H1 (cell line): ENCODE data around the gene SLC25A34. TPM values are rescaled to one million over a fixed set of nuclear protein-coding genes. Genes with fewer than 3 reads are reported as not detected.
A peak's percentile ranks its signal among the peaks of the same experiment; 100 is the strongest.

Source experiments
- CTCF ChIA-PET: fragments of 300-600 bp; sonication (Branson Sonifier 250); formaldehyde crosslinking; loops from one replicate; lab custom pipeline; 2021; ENCODE audit not compliant: partially characterized antibody; lab: Charles Lee
- POLR2A ChIA-PET: fragments of 300-600 bp; sonication (Branson Sonifier 250); formaldehyde crosslinking; loops from one replicate; lab custom pipeline; 2021; ENCODE audit warnings: inconsistent platforms; ENCODE audit not compliant: partially characterized antibody; lab: Charles Lee
- DNase-seq, 2 experiments: peaks; one replicate each; pipeline versions ENCODE4 v3.0.0 to v3.0.0-alpha.2; 2010 to 2022; ENCODE audit warnings: low spot score in 2 of 2, low read depth in 1 of 2, mixed read lengths in 1 of 2
- FAIRE-seq: peaks from 2 replicates; lab custom pipeline; 2011; peaks lifted over from hg19 to GRCh38; lab: Jason Lieb, UNC
- H2AFZ ChIP-seq: 2 replicates; pipeline ENCODE4 v1.8.1; 2012; ENCODE audit warnings: low read length, inconsistent platforms
- H2AK5ac ChIP-seq: 2 replicates; pipeline ENCODE4 v1.6.1; 2013; ENCODE audit warnings: low read depth, low read length
- H2BK120ac ChIP-seq: replicated peaks from 2 replicates; pipeline ENCODE3; 2013; ENCODE audit warnings: low read depth, low read length, inconsistent platforms
- H2BK12ac ChIP-seq: 2 replicates; pipeline ENCODE4 v1.6.1; 2013; ENCODE audit warnings: low read depth, low read length
- H2BK15ac ChIP-seq: 2 replicates; pipeline ENCODE4 v1.6.1; 2013; ENCODE audit warnings: low read length
- H2BK20ac ChIP-seq: 2 replicates; pipeline ENCODE4 v1.6.1; 2013; ENCODE audit warnings: low read length
- H2BK5ac ChIP-seq: 2 replicates; pipeline ENCODE4 v1.6.1; 2013; ENCODE audit warnings: low read depth, low read length
- H3K14ac ChIP-seq: 2 replicates; pipeline ENCODE4 v1.6.1; 2013; ENCODE audit warnings: inconsistent platforms; ENCODE audit not compliant: insufficient read length
- H3K18ac ChIP-seq: 2 replicates; pipeline ENCODE4 v1.6.1; 2013; ENCODE audit warnings: low read length; ENCODE audit errors: extremely low read depth
- H3K23ac ChIP-seq: 2 replicates; pipeline ENCODE4 v1.6.1; 2013; ENCODE audit warnings: inconsistent platforms; ENCODE audit not compliant: insufficient read length
- H3K23me2 ChIP-seq: 2 replicates; pipeline ENCODE4 v1.6.1; 2013; ENCODE audit warnings: low read depth, low read length
- H3K27ac ChIP-seq: 2 replicates; pipeline ENCODE4 v1.6.1; 2011; ENCODE audit warnings: low read depth, low read length, inconsistent platforms
- H3K27me3 ChIP-seq, 4 experiments: replicated peaks in 1 of 4; 1 replicate in 1 of 4; 2 replicates in 3 of 4; pipeline versions ENCODE4 v1.6.1 to v1.8.1; 2011 to 2013; ENCODE audit warnings: low read length in 3 of 4, mild to moderate bottlenecking in 3 of 4, inconsistent platforms in 2 of 4, mixed read lengths in 2 of 4, moderate library complexity in 1 of 4; ENCODE audit not compliant: control insufficient read depth in 3 of 4, insufficient read depth in 3 of 4; ENCODE audit errors: extremely low read depth in 1 of 4
- H3K36me3 ChIP-seq, 4 experiments: 2 replicates each; pipeline versions ENCODE4 v1.6.1 to v1.8.1; 2011 to 2013; ENCODE audit warnings: mild to moderate bottlenecking in 4 of 4, low read length in 3 of 4, moderate library complexity in 2 of 4, control low read depth in 1 of 4, inconsistent platforms in 1 of 4; ENCODE audit not compliant: insufficient read depth in 4 of 4, control insufficient read depth in 2 of 4
- H3K4ac ChIP-seq: replicated peaks from 2 replicates; pipeline ENCODE3; 2013; ENCODE audit warnings: low read length, low read depth, mixed read lengths, inconsistent platforms; ENCODE audit not compliant: insufficient read length
- H3K4me1 ChIP-seq, 4 experiments: replicated peaks in 1 of 4; 1 replicate in 1 of 4; 2 replicates in 3 of 4; pipeline versions ENCODE4 v1.6.1 to v1.8.1; 2011 to 2013; ENCODE audit warnings: low read length in 3 of 4, inconsistent platforms in 2 of 4, mixed read lengths in 1 of 4; ENCODE audit not compliant: insufficient read depth in 4 of 4, control insufficient read depth in 3 of 4
- H3K4me2 ChIP-seq, 2 experiments: 2 replicates each; pipeline versions ENCODE4 v1.6.1 to v1.8.1; 2011 to 2013; ENCODE audit warnings: low read depth in 2 of 2, low read length in 2 of 2, control low read depth in 1 of 2, inconsistent platforms in 1 of 2, mild to moderate bottlenecking in 1 of 2; ENCODE audit not compliant: insufficient read depth in 1 of 2
- H3K4me3 ChIP-seq, 4 experiments: fragments of 200-600, 300-600 bp in 1 of 4; sonication (generic), shearing (Covaris generic), sonication (Bioruptor Twin) in 1 of 4; 2 replicates each; pipeline versions ENCODE4 v1.5.1 to v1.8.1; 2011 to 2016; ENCODE audit warnings: low read length in 4 of 4, low read depth in 3 of 4, control low read depth in 2 of 4, inconsistent platforms in 2 of 4, mild to moderate bottlenecking in 2 of 4, mixed read lengths in 1 of 4, moderate library complexity in 1 of 4; ENCODE audit not compliant: insufficient read depth in 2 of 4; ENCODE audit errors: extremely low read depth in 1 of 4
- H3K56ac ChIP-seq: replicated peaks from 2 replicates; pipeline ENCODE3; 2013; ENCODE audit warnings: low read depth, mild to moderate bottlenecking, mixed read lengths, low read length, inconsistent platforms; ENCODE audit not compliant: insufficient read length
- H3K79me1 ChIP-seq: 2 replicates; pipeline ENCODE4 v1.6.1; 2013; ENCODE audit warnings: low read depth, low read length, control low read depth
- H3K79me2 ChIP-seq, 2 experiments: 2 replicates each; pipeline versions ENCODE4 v1.6.1 to v1.8.1; 2012 to 2013; ENCODE audit warnings: low read length in 2 of 2, mild to moderate bottlenecking in 2 of 2, inconsistent platforms in 1 of 2; ENCODE audit not compliant: insufficient read depth in 2 of 2, control insufficient read depth in 1 of 2
- H3K9ac ChIP-seq, 4 experiments: replicated peaks in 1 of 4; 1 replicate in 1 of 4; 2 replicates in 3 of 4; pipeline versions ENCODE4 v1.6.1 to v1.8.1; 2011 to 2013; ENCODE audit warnings: low read depth in 3 of 4, low read length in 3 of 4, control low read depth in 2 of 4, mild to moderate bottlenecking in 2 of 4, moderate library complexity in 2 of 4, inconsistent platforms in 1 of 4; ENCODE audit errors: extremely low read depth in 1 of 4
- H3K9me3 ChIP-seq, 2 experiments: 2 replicates each; pipeline versions ENCODE4 v1.6.1 to v1.8.1; 2012 to 2013; ENCODE audit warnings: mild to moderate bottlenecking in 2 of 2, moderate library complexity in 2 of 2, control low read depth in 1 of 2, inconsistent platforms in 1 of 2, low read depth in 1 of 2, low read length in 1 of 2, mixed read lengths in 1 of 2; ENCODE audit not compliant: insufficient read depth in 2 of 2
- H4K20me1 ChIP-seq, 2 experiments: replicated peaks in 1 of 2; 2 replicates each; pipeline versions ENCODE3 to v1.8.1; 2011 to 2013; ENCODE audit warnings: inconsistent platforms in 2 of 2, low read length in 2 of 2, mild to moderate bottlenecking in 1 of 2; ENCODE audit not compliant: insufficient read depth in 2 of 2, control insufficient read depth in 1 of 2
- H4K5ac ChIP-seq: 2 replicates; pipeline ENCODE4 v1.6.1; 2013; ENCODE audit warnings: low read length, low read depth, mixed read lengths, inconsistent platforms; ENCODE audit not compliant: insufficient read length
- H4K8ac ChIP-seq: 2 replicates; pipeline ENCODE4 v1.8.0; 2013; ENCODE audit warnings: mild to moderate bottlenecking, moderate library complexity, low read length, inconsistent platforms; ENCODE audit not compliant: insufficient read depth; ENCODE audit errors: extremely low read depth
- H4K91ac ChIP-seq: replicated peaks from 2 replicates; pipeline ENCODE3; 2013; ENCODE audit warnings: low read length, mixed read lengths, inconsistent platforms; ENCODE audit not compliant: insufficient read length
- CTBP2 ChIP-seq: IDR thresholded peaks from 2 replicates; pipeline ENCODE4 v1.7.0; 2011; ENCODE audit warnings: borderline replicate concordance, mild to moderate bottlenecking, moderate library complexity, mixed read lengths, low read length; ENCODE audit not compliant: insufficient read depth, insufficient read length
- EP300 ChIP-seq, 2 experiments: IDR thresholded peaks; 1 replicate in 1 of 2; 2 replicates in 1 of 2; pipeline ENCODE4 v1.6.1; 2011 to 2012; ENCODE audit warnings: low read depth in 2 of 2, low read length in 2 of 2, mild to moderate bottlenecking in 2 of 2, borderline replicate concordance in 1 of 2, inconsistent platforms in 1 of 2, moderate library complexity in 1 of 2
- GTF2F1 ChIP-seq: IDR thresholded peaks from 2 replicates; pipeline ENCODE4 v1.6.1; 2012; ENCODE audit warnings: low read depth, low read length, improper control_type of control experiment, borderline replicate concordance
- HDAC6 ChIP-seq: IDR thresholded peaks from one replicate; pipeline ENCODE4 v1.7.1; 2012; ENCODE audit warnings: low read depth, mild to moderate bottlenecking, inconsistent platforms, low read length, moderate library complexity
- JUN ChIP-seq: IDR thresholded peaks from 2 replicates; pipeline ENCODE4 v1.6.1; 2011; ENCODE audit warnings: low read depth, mild to moderate bottlenecking, improper control_type of control experiment, low read length
- NRF1 ChIP-seq: IDR thresholded peaks from 2 replicates; pipeline ENCODE4 v1.6.1; 2011; ENCODE audit warnings: mild to moderate bottlenecking, low read depth, low read length, improper control_type of control experiment
- RAD21 ChIP-seq, 2 experiments: IDR thresholded peaks in 1 of 2; conservative IDR thresholded peaks in 1 of 2; 2 replicates each; pipeline ENCODE4 v1.6.1; 2011; ENCODE audit warnings: low read depth in 2 of 2, low read length in 2 of 2, improper control_type of control experiment in 1 of 2, inconsistent platforms in 1 of 2, mild to moderate bottlenecking in 1 of 2, moderate library complexity in 1 of 2
- RXRA ChIP-seq: IDR thresholded peaks from 2 replicates; pipeline ENCODE4 v1.6.1; 2011; ENCODE audit warnings: low read depth, mild to moderate bottlenecking, low read length, moderate library complexity; ENCODE audit not compliant: insufficient read depth
- SIRT6 ChIP-seq: IDR thresholded peaks from one replicate; pipeline ENCODE4 v1.7.1; 2012; ENCODE audit warnings: low read length, inconsistent platforms
- SRF ChIP-seq: IDR thresholded peaks from 2 replicates; pipeline ENCODE4 v1.6.1; 2011; ENCODE audit warnings: mild to moderate bottlenecking, low read depth, low read length, moderate library complexity
- TCF12 ChIP-seq: IDR thresholded peaks from 2 replicates; pipeline ENCODE4 v1.6.1; 2011; ENCODE audit warnings: low read depth, mild to moderate bottlenecking, low read length
- WGBS, 2 experiments: shearing (Covaris generic) in 1 of 2; methylation state at CpG; one replicate each; pipeline versions ENCODE4 v1.1.6 to v1.1.7; 2013 to 2015; ENCODE audit warnings: low lambda C conversion rate in 2 of 2, mixed read lengths in 2 of 2, inconsistent platforms in 1 of 2, low coverage in 1 of 2, missing lambda C conversion rate in 1 of 2; ENCODE audit not compliant: insufficient replicate concordance in 2 of 2, insufficient coverage in 1 of 2, insufficient read length in 1 of 2; ENCODE audit errors: extremely low coverage in 1 of 2, missing lambda C conversion rate in 1 of 2; 5-methylcytosine and 5-hydroxymethylcytosine counted together
- polyA plus RNA-seq, 7 experiments: library from polyadenylated mRNA; depleted of rRNA in 3 of 7; stranded (reverse) in 5 of 7; unstranded in 2 of 7; fragments of >200 nt in 5 of 7; fragments of 200-250 nt in 2 of 7; gene quantifications; 1 replicate in 5 of 7; 2 replicates in 1 of 7; 4 replicates in 1 of 7; pipeline versions ENCODE4 v1.2.1 to v1.2.3, GENCODE V29; 2011 to 2013; ENCODE audit warnings: missing spikeins in 2 of 7, mixed read lengths in 2 of 7
- total RNA-seq: library from RNA; stranded (reverse); fragmentation: NEBNext Ultra II Directional; extraction: Animal tissue kit (Norgen Biotek cat#: 25700); gene quantifications from 2 replicates; pipeline ENCODE4 v1.2.1, GENCODE V29; 2021

Gene SLC25A34
- total and polyA plus RNA-seq, 2 of the 8 experiments (the other 6 are each of a cell fraction or from before 2014, with no cell fraction given), result 0.48 to 0.62 TPM

DNA sequence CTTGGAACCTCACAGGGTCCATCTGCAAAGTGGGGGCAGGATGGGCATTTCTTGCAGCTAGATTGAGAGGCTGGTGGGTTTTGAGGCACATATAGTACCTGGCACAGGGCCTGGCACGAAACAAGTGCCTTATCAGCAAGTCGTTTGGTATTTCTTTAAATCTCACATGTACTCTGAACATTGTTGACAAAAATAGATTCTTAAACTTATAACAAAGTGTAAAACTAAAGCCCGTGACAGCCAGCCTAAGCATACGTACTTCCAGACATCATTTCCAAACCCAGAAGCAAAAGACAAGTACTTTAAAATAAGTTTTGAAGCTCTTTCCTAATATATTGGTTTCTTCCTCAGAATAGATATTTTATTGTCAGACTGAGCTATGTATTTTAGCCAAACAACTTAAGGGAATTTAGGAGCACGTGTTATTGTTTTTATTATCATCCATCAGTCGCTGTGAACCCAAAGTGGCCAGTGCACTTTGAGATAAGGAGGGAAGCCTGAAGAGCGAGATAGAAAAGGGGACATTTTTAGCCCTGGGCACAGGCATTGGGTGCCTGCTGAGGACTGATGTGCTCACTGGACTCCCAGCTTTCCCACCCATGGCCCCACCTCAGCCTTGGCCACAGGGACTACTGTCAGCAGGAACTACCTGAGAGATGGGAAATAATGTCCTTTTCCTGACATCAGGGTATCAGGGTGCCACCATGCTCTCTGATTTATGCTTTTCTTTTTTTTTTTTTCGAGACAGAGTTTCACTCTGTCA lies 25.5 kb downstream of the SLC25A34 start:
- Histone ChIP-seq H2AK5ac (no peak overlapping the region), H3K79me2 (peaks cover 0 to 49% of the 10 kb centered on the region in 2 experiments; a peak in 2 of 4 replicates), H3K4me2 (peak overlapping the region; percentile 46 to 80; a peak in 2 of 4 replicates), H3K23ac (no peak overlapping the region), H3K4me1 (peaks cover 6 to 25% (median 21%) of the 10 kb centered on the region in 4 experiments), H3K4me3 (no peak overlapping the region), H3K9me3 (no peaks in the 10 kb centered on the region), H3K27me3 (no peaks in the 10 kb centered on the region), H2BK120ac (no peak overlapping the region), H4K91ac (no peak overlapping the region), H2BK20ac (0 out of 2 replicates have a peak overlapping the region, but pooled peaks have one; percentile 52), H3K36me3 (peaks cover 9 to 24% (median 12%) of the 10 kb centered on the region in 4 experiments; a peak in 6 of 8 replicates), H3K23me2 (peaks cover 9% of the 10 kb centered on the region; the same call in 1 of the 2 replicates), H3K18ac (no peak overlapping the region), H3K27ac (no peak overlapping the region), H2BK15ac (peak overlapping the region; percentile 53; the same call in 1 of the 2 replicates)
- no peak for DNase-seq
- CTCF ChIA-PET, result interaction anchor here (1.4 to 2.7 kb wide), 7 partner anchors 9 to 31 kb away, joined by 3 to 13 read pairs (median 5); no protein-coding TSS in a partner anchor
- TF ChIP-seq HDAC6 (no peak), TCF12 (no peak), CTBP2 (no peak), SRF (no peak), RAD21 (IDR thresholded peaks at IDR 0.05 in 1 of 2, conservative IDR thresholded peaks at IDR 0.05 in 1 of 2; ENCODE audit: low read depth in 2 of 2, low read length in 2 of 2) (no peak), EP300 (IDR thresholded peaks at IDR 0.05; ENCODE audit: borderline replicate concordance in 1 of 2, low read depth in 2 of 2, low read length in 2 of 2) (no peak), RXRA (no peak), GTF2F1 (no peak), NRF1 (no peak), JUN (no peak), SIRT6 (no peak)
- TF ChIP-seq, all 59 proteins: peak for 0
- Histone ChIP-seq H4K5ac (no peak overlapping the region), H3K9ac (no peak overlapping the region; a peak in 2 of 7 replicates), H2BK5ac (peak overlapping the region; percentile 81; the same call in 1 of the 2 replicates), H3K79me1 (peaks cover 18% of the 10 kb centered on the region), H3K56ac (no peak overlapping the region), H2BK12ac (0 out of 2 replicates have a peak overlapping the region, but pooled peaks have one; percentile 51), H3K14ac (no peak overlapping the region), H3K4ac (no peak overlapping the region), H4K20me1 (peaks cover 10 to 19% of the 10 kb centered on the region in 2 experiments), H2AFZ (no peak overlapping the region), H4K8ac (no peak overlapping the region)
- peak; percentile 36 for FAIRE-seq
- whole genome bisulfite sequencing, 2 experiments, result 92% methylated on average over 8 of the region's 8 CpGs; no CpG with 5 or more reads in 1 of the 2 experiments
- POLR2A ChIA-PET, result interaction anchor here (0.6 to 2.8 kb wide), 9 partner anchors 10 to 215 kb away, joined by 3 to 17 read pairs (median 4); partner anchors contain the start of gene ZBTB17
